A549 (cell line): ENCODE data around the gene TAPBPL. TPM values are rescaled to one million over a fixed set of nuclear protein-coding genes. Genes with fewer than 3 reads are reported as not detected.

Source experiments
- ATAC-seq, 2 experiments: fragments of 200-7000 bp in 1 of 2; fragments of >200 bp in 1 of 2; cut with Nextera tagmentation in 1 of 2; cut with Tn5 transposase in 1 of 2; 3 replicates each; pipeline versions ENCODE4 v1.8.0 to v1.9.1; 2018 to 2020; ENCODE audit warnings: mild to moderate bottlenecking in 1 of 2, moderate library complexity in 1 of 2
- CTCF ChIA-PET: fragments of 300-600 bp; sonication (Branson Sonifier 250); formaldehyde crosslinking; extraction: SDS; loops from one replicate; lab custom pipeline; 2021; ENCODE audit warnings: antibody characterized with exemption, inconsistent platforms; lab: Yijun Ruan, JAX
- POLR2A ChIA-PET: fragments of 350-600 bp; formaldehyde crosslinking; extraction: SDS; loops from one replicate; lab custom pipeline; 2021; ENCODE audit warnings: antibody characterized with exemption, inconsistent platforms; lab: Yijun Ruan, JAX
- DNase-seq, 2 experiments: peaks; one replicate each; pipeline versions ENCODE4 v3.0.0 to v3.0.0-alpha.2; 2011 to 2016; ENCODE audit warnings: low read depth in 1 of 2, low spot score in 1 of 2
- FAIRE-seq: peaks from 2 replicates; lab custom pipeline; 2011; peaks lifted over from hg19 to GRCh38; lab: Jason Lieb, UNC
- H3K27ac ChIP-seq, 2 experiments: fragments of >200 bp; sonication (Bioruptor Twin); formaldehyde crosslinking; 3 replicates each; pipeline ENCODE4 v1.5.1; 2016 to 2017
- H3K4me1 ChIP-seq: fragments of >200 bp; sonication (Bioruptor Twin); formaldehyde crosslinking; 3 replicates; pipeline ENCODE4 v1.6.1; 2016
- H3K4me2 ChIP-seq: fragments of >200 bp; sonication (Bioruptor Twin); formaldehyde crosslinking; 3 replicates; pipeline ENCODE4 v1.6.1; 2016
- H3K4me3 ChIP-seq: fragments of >200 bp; sonication (Bioruptor Twin); formaldehyde crosslinking; 3 replicates; pipeline ENCODE4 v1.5.1; 2016
- H3K9me3 ChIP-seq: fragments of >200 bp; sonication (Bioruptor Twin); formaldehyde crosslinking; 3 replicates; pipeline ENCODE4 v1.6.1; 2016
- BHLHE40 ChIP-seq: IDR thresholded peaks from 2 replicates; pipeline ENCODE4 v1.6.1; 2012; ENCODE audit warnings: low read depth, low read length, inconsistent platforms
- CEBPB ChIP-seq, 2 experiments: fragments of >200 bp in 1 of 2; sonication (Bioruptor Twin) in 1 of 2; formaldehyde crosslinking in 1 of 2; IDR thresholded peaks; 2 replicates each; pipeline ENCODE4 v1.6.1; 2012 to 2016
- CHD2 ChIP-seq: fragments of 150-350 bp; IDR thresholded peaks from 2 replicates; pipeline ENCODE4 v1.6.1; 2014; ENCODE audit warnings: low read length; ENCODE audit not compliant: partially characterized antibody
- CHD4 ChIP-seq: fragments of 200-600 bp; sonication (generic); IDR thresholded peaks from 2 replicates; pipeline ENCODE4 v1.6.1; 2016; ENCODE audit warnings: antibody characterized with exemption, mild to moderate bottlenecking, borderline replicate concordance
- EHF ChIP-seq: fragments of 250-450 bp; sonication (Bioruptor Pico); IDR thresholded peaks from 2 replicates; pipeline ENCODE4 v1.5.0; 2020; ENCODE audit warnings: mild to moderate bottlenecking
- EHMT2 ChIP-seq: fragments of 200-600 bp; sonication (generic); IDR thresholded peaks from 2 replicates; pipeline ENCODE4 v1.6.1; 2016; ENCODE audit warnings: antibody characterized with exemption, low read depth, mild to moderate bottlenecking, moderate library complexity
- FOSB ChIP-seq: fragments of 250-450 bp; sonication (Bioruptor Pico); IDR thresholded peaks from 2 replicates; pipeline ENCODE4 v1.5.0; 2020; ENCODE audit warnings: mild to moderate bottlenecking, moderate library complexity
- FOSL2 ChIP-seq, 2 experiments: fragments of 450-650 bp in 1 of 2; fragments of >200 bp in 1 of 2; sonication (Bioruptor Twin) in 1 of 2; formaldehyde crosslinking; IDR thresholded peaks; 2 replicates each; pipeline versions ENCODE4 v1.5.0 to v1.6.1; 2016 to 2020; ENCODE audit warnings: mild to moderate bottlenecking in 1 of 2, moderate library complexity in 1 of 2
- HEYL ChIP-seq: fragments of 250-450 bp; sonication (Bioruptor Pico); IDR thresholded peaks from 2 replicates; pipeline ENCODE4 v1.8.0; 2021; ENCODE audit warnings: mild to moderate bottlenecking, moderate library complexity
- HMGXB4 ChIP-seq: fragments of 250-450 bp; sonication (Bioruptor Pico); IDR thresholded peaks from 2 replicates; pipeline ENCODE4 v1.5.0; 2021; ENCODE audit warnings: mild to moderate bottlenecking, moderate library complexity, borderline replicate concordance
- HOXA7 ChIP-seq: fragments of 250-450 bp; sonication (Bioruptor Pico); IDR thresholded peaks from 2 replicates; pipeline ENCODE4 v1.5.0; 2020; ENCODE audit warnings: mild to moderate bottlenecking, moderate library complexity
- HOXB13 ChIP-seq: fragments of 250-450 bp; sonication (Bioruptor Pico); IDR thresholded peaks from 2 replicates; pipeline ENCODE4 v1.5.0; 2020; ENCODE audit warnings: low read depth, mild to moderate bottlenecking, moderate library complexity
- HOXB5 ChIP-seq: fragments of 250-450 bp; sonication (Bioruptor Pico); IDR thresholded peaks from 2 replicates; pipeline ENCODE4 v1.5.0; 2020; ENCODE audit warnings: mild to moderate bottlenecking, moderate library complexity
- JUN ChIP-seq, 2 experiments: fragments of >200 bp; sonication (Bioruptor Twin); formaldehyde crosslinking; IDR thresholded peaks; 2 replicates in 1 of 2; 3 replicates in 1 of 2; pipeline ENCODE4 v1.6.1; 2016 to 2017
- MAZ ChIP-seq: fragments of 150-350 bp; IDR thresholded peaks from 2 replicates; pipeline ENCODE4 v1.6.1; 2014; ENCODE audit warnings: antibody characterized with exemption, low read depth, low read length, borderline replicate concordance
- MYC ChIP-seq: IDR thresholded peaks from 2 replicates; pipeline ENCODE4 v1.6.1; 2012; ENCODE audit warnings: mild to moderate bottlenecking, inconsistent platforms, low read length, improper control_type of control experiment, borderline replicate concordance
- NFE2L2 ChIP-seq: fragments of 150-350 bp; conservative IDR thresholded peaks from 2 replicates; pipeline ENCODE4 v1.6.1; 2014; ENCODE audit warnings: low read length
- NR3C1 ChIP-seq: fragments of >200 bp; sonication (Bioruptor Twin); formaldehyde crosslinking; IDR thresholded peaks from 3 replicates; pipeline ENCODE4 v1.6.1; 2017
- POLR2A ChIP-seq: IDR thresholded peaks from 2 replicates; pipeline ENCODE4 v1.6.1; 2012; ENCODE audit warnings: mild to moderate bottlenecking, low read length
- RARB ChIP-seq: fragments of 250-450 bp; sonication (Bioruptor Pico); IDR thresholded peaks from 2 replicates; pipeline ENCODE4 v1.8.0; 2021; ENCODE audit warnings: mild to moderate bottlenecking, moderate library complexity
- RCOR1 ChIP-seq: fragments of 150-350 bp; IDR thresholded peaks from 2 replicates; pipeline ENCODE4 v1.6.1; 2014; ENCODE audit warnings: antibody characterized with exemption, low read length, low read depth
- REST ChIP-seq: fragments of 200-600 bp; sonication (generic); IDR thresholded peaks from 2 replicates; pipeline ENCODE4 v1.6.1; 2016; ENCODE audit warnings: antibody characterized with exemption, mild to moderate bottlenecking, moderate library complexity
- RFX5 ChIP-seq: fragments of 450-650 bp; IDR thresholded peaks from 2 replicates; pipeline ENCODE4 v1.7.1; 2014; ENCODE audit warnings: antibody characterized with exemption, mild to moderate bottlenecking, moderate library complexity
- RNF2 ChIP-seq: fragments of 200-600 bp; sonication (generic); IDR thresholded peaks from 2 replicates; pipeline ENCODE4 v1.6.1; 2016; ENCODE audit warnings: low read depth, mild to moderate bottlenecking, antibody characterized with exemption, moderate library complexity, borderline replicate concordance
- SREBF2 ChIP-seq: fragments of 450-650 bp; IDR thresholded peaks from 2 replicates; pipeline ENCODE4 v1.6.1; 2014; ENCODE audit warnings: mild to moderate bottlenecking, moderate library complexity
- TP53 ChIP-seq: fragments of 250-450 bp; sonication (Bioruptor Pico); IDR thresholded peaks from 2 replicates; pipeline ENCODE4 v1.5.0; 2021; ENCODE audit warnings: mild to moderate bottlenecking, moderate library complexity
- ZFP36 ChIP-seq: fragments of 450-650 bp; IDR thresholded peaks from 2 replicates; pipeline ENCODE4 v1.6.1; 2014; ENCODE audit warnings: borderline replicate concordance; ENCODE audit not compliant: partially characterized antibody
- ZNF302 ChIP-seq: fragments of 250-450 bp; sonication (Bioruptor Pico); IDR thresholded peaks from 2 replicates; pipeline ENCODE4 v1.9.0; 2021; ENCODE audit warnings: inconsistent platforms, mild to moderate bottlenecking, moderate library complexity
- WGBS: methylation state at CpG from one replicate; pipeline ENCODE4 v1.1.6; 2017; ENCODE audit errors: missing lambda C conversion rate; 5-methylcytosine and 5-hydroxymethylcytosine counted together
- polyA plus RNA-seq, 4 experiments: library from polyadenylated mRNA; depleted of rRNA in 3 of 4; stranded (reverse); fragments of >200 nt; fragmentation: RNase III in 1 of 4; extraction: RNeasy Plus Mini Kit Qiagen cat#74134 plus additional on column Dnase treatment in 1 of 4; gene quantifications; 2 replicates in 3 of 4; 3 replicates in 1 of 4; pipeline ENCODE4 v1.2.3, GENCODE V29; 2011 to 2017
- TF ChIP-seq, protein P1 (sequence below): IDR thresholded peaks from 2 replicates; pipeline ENCODE4 v1.6.1; 2012
- TF ChIP-seq, protein P2 (sequence below): IDR thresholded peaks from 2 replicates; pipeline ENCODE4 v1.6.1; 2012; ENCODE audit warnings: low read depth, borderline replicate concordance

The TAPBPL gene
- polyA plus RNA-seq, 2 of the 4 experiments (the other 2 are of a cell fraction) = 2.8 to 3.6 TPM

DNA sequence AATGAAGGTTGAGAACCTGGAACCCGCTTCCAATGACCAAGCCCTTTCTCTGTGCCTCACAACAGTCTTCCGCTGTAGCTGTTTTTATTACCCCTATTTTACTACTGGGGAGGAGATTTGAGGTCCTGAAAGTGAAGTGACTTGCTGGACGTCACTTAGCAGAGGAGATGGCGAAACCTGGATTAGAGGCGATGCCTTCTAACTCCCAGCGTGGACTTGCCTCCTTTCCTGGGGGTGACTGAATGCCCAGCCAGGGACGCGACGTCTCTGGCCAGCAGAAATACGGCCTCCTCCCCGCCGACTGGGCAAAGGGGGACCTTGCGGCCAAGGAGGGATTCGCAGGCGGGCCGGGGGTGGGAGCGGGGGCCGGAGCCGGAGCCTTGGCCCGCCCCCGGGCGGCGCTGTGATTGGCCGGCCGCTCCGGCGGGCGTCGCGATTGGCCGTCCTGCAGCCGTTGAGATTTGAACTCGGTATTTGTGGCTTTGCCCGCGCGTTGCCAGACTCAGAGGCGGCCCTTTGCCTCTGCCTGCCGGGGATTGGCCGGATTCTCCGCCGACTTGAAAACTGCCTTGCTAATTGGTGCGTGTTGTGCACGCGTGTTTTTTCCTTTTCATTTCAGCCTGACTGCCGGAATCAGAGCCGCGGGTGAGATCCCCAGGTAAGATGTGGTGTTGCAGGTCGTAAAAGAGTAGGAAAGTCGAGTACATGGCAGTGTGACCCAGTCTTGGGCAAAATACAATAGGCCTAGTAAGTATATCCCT is 41.8 kb downstream of the TAPBPL start, which contains the start of gene NCAPD2:
TSS of gene NCAPD2 (plus strand) at position 606 of the 761 bp plus-strand sequence. CDS start 997 bp downstream, outside the sequence.
- Histone ChIP-seq H3K9me3 (no peaks in the 10 kb centered on the region), H3K4me3 (peak within 1 kb of the TSS; percentile 80), H3K4me2 (peak within 1 kb of the TSS; percentile 92), H3K4me1 (peaks cover 25% of the 10 kb centered on the region), H3K27ac (peak within 1 kb of the TSS; percentile 90 to 93)
- POLR2A ChIA-PET = interaction anchor here (0.7 to 1.8 kb wide), 20 partner anchors 9 to 259 kb away, joined by 3 to 39 read pairs (median 4); partner anchors contain the start of genes GAPDH, MLF2, NOP2 and VAMP1
- TF ChIP-seq HOXA7 (CRISPR knock-in tag) (no peak), ZNF302 (CRISPR knock-in tag) (0 out of 2 replicates have a peak, but pooled peaks have one; percentile 57), TP53 (CRISPR knock-in tag) (no peak), POLR2A (peak; percentile 69), NFE2L2 (no peak), FOSB (CRISPR knock-in tag) (peak; percentile 92), REST (peak; percentile 36; the same call in 1 of the 2 replicates), CHD4 (no peak), MYC (peak; percentile 51; the same call in 1 of the 2 replicates), MAZ (peak; percentile 62; the same call in 1 of the 2 replicates), EHF (0 out of 2 replicates have a peak, but pooled peaks have one; percentile 25), CEBPB (IDR thresholded peaks at IDR 0.05) (no peak; a peak in 1 of 4 replicates), RARB (CRISPR knock-in tag) (0 out of 2 replicates have a peak, but pooled peaks have one; percentile 1), CHD2 (no peak), RFX5 (peak; percentile 62), JUN (IDR thresholded peaks at IDR 0.05) (peak; percentile 69 to 82; a peak in 4 of 5 replicates), HOXB13 (peak; percentile 72; the same call in 1 of the 2 replicates)
- TF ChIP-seq, protein P1, sequence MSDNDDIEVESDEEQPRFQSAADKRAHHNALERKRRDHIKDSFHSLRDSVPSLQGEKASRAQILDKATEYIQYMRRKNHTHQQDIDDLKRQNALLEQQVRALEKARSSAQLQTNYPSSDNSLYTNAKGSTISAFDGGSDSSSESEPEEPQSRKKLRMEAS = peak; percentile 88
- TF ChIP-seq, protein P2, sequence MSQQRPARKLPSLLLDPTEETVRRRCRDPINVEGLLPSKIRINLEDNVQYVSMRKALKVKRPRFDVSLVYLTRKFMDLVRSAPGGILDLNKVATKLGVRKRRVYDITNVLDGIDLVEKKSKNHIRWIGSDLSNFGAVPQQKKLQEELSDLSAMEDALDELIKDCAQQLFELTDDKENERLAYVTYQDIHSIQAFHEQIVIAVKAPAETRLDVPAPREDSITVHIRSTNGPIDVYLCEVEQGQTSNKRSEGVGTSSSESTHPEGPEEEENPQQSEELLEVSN = no peak; the same call in 1 of the 2 replicates
- ATAC-seq (peak; percentile 94 to 95), DNase-seq (peak; percentile 90 to 98), FAIRE-seq (peak; percentile 7)
- CTCF ChIA-PET = interaction anchor here (0.7 to 1.4 kb wide), 7 partner anchors 12 to 71 kb away, joined by 3 to 8 read pairs (median 3); partner anchors contain the start of gene VAMP1
- 2% methylated on average over 43 of the region's 49 CpGs for WGBS

GRCh38 chr12:6494258-6494743 is 42.5 kb downstream of the TAPBPL start:
- under 1% methylated on average over 14 of the region's 14 CpGs for WGBS
- no peak for DNase-seq
- ChIA-PET CTCF (interaction anchor here (0.9 to 2.1 kb wide), 2 partner anchors 18 to 45 kb away, joined by 3 to 7 read pairs; no protein-coding TSS in a partner anchor), POLR2A (interaction anchor here (0.8 to 1.8 kb wide), 3 partner anchors 23 to 41 kb away, joined by 3 to 39 read pairs (median 4); partner anchors contain the start of genes GAPDH and VAMP1)
- Histone ChIP-seq H3K4me1 (peaks cover 25% of the 10 kb centered on the region), H3K4me2 (peak overlapping the region; percentile 80), H3K9me3 (no peaks in the 10 kb centered on the region), H3K27ac (peak overlapping the region; percentile 65 to 80), H3K4me3 (peak overlapping the region; percentile 80)
- no peak for ATAC-seq
- peak; percentile 7 for FAIRE-seq
- no peak for TF ChIP-seq HMGXB4 (CRISPR knock-in tag)
- no peak for TF ChIP-seq EHMT2
- TF ChIP-seq ZFP36 = no peak
- TF ChIP-seq RNF2 = no peak
- TF ChIP-seq FOSL2 (IDR thresholded peaks at IDR 0.05) = no peak
- TF ChIP-seq FOSL2 (CRISPR knock-in tag; IDR thresholded peaks at IDR 0.05) = no peak
- 0 out of 2 replicates have a peak, but pooled peaks have one; percentile 31 for TF ChIP-seq HOXA7 (CRISPR knock-in tag)
- no peak for TF ChIP-seq SREBF2
- no peak for TF ChIP-seq NR3C1
- no peak for TF ChIP-seq BHLHE40
- no peak for TF ChIP-seq RCOR1
- no peak for TF ChIP-seq HOXB5 (CRISPR knock-in tag)
- no peak for TF ChIP-seq HEYL
- no peak for TF ChIP-seq MYC
